Measurements from ENCODE around the gene SLC39A1. TPM values are rescaled to one million over a fixed set of nuclear protein-coding genes. Genes with fewer than 3 reads are reported as not detected.

SLC39A1 gene
- total and polyA plus RNA-seq, 9 of the 15 experiments (the other 6 are each of a cell fraction or from before 2014, with no cell fraction given), result 9.9 to 81.1 (median 62.7) TPM

- no peak for TF ChIP-seq RBFOX2 (IDR thresholded peaks at IDR 0.05; ENCODE audit: low read depth, low read length)
Observed at GRCh38 chr1:153987621-153988020, 24.3 kb upstream of the SLC39A1 start (continued).

GRCh38 chr1:153985941-153986761, 22.8 kb upstream of the SLC39A1 start, which contains the start of gene RAB13:
TSS of gene RAB13 (minus strand) at chr1:153986339. CDS start at chr1:153986236, 103 bp downstream.
- ATAC-seq (peak; percentile 76), FAIRE-seq (no peak), DNase-seq (ENCODE audit: extremely low read depth in 1 of 4, low spot score in 3 of 4) (peak; percentile 77 to 89 (median 88))
- intact Hi-C loops (cut with micrococcal nuclease) (loop anchor here (1.0 to 10.0 kb wide), 7 partner anchors 39 to 631 kb away; partner anchors contain the start of genes DENND4B, ILF2 and S100A9), in situ Hi-C loops (cut with MboI) (loop anchor here (5.0 to 10.0 kb wide), 3 partner anchors 189 to 481 kb away; partner anchors contain the start of gene NPR1)
- peak within 1 kb of the TSS; percentile 55 for H3K4me3 ChIP-seq
- peaks cover 5 to 14% of the 10 kb centered on the region in 2 experiments; a peak in 4 of 5 replicates for H3K4me1 ChIP-seq (replicated peaks in 1 of 2; ENCODE audit: control insufficient read depth in 2 of 2, insufficient read depth in 2 of 2, low read length in 2 of 2)
- no peaks in the 10 kb centered on the region for H3K9me3 ChIP-seq (replicated peaks; ENCODE audit: control insufficient read depth, insufficient read depth, low read depth, low read length)
- peak within 1 kb of the TSS; percentile 89 for H2AFZ ChIP-seq (ENCODE audit: low read depth, low read length)
- H3K9me1 ChIP-seq (ENCODE audit: control insufficient read depth, insufficient read depth, low read length), result no peaks in the 10 kb centered on the region
- H3K9ac ChIP-seq (ENCODE audit: insufficient read depth in 1 of 2, low read depth in 2 of 2, low read length in 2 of 2), result peak within 1 kb of the TSS; percentile 89 to 93
- peak within 1 kb of the TSS; percentile 94 for H3K4me2 ChIP-seq (ENCODE audit: insufficient read depth, low read length)
- H3K79me2 ChIP-seq (ENCODE audit: control insufficient read depth, insufficient read depth, low read length), result peaks cover 22% of the 10 kb centered on the region
- H3K27me3 ChIP-seq (ENCODE audit: control insufficient read depth in 2 of 2, insufficient read depth in 2 of 2, low read length in 2 of 2), result no peaks in the 10 kb centered on the region
- WGBS (ENCODE audit: insufficient coverage, low coverage, missing lambda C conversion rate), result 0% methylated on average over 13 of the region's 32 CpGs
- H4K20me1 ChIP-seq (replicated peaks; ENCODE audit: control insufficient read depth, insufficient read depth, low read length), result no peaks in the 10 kb centered on the region
- BruUV-seq (replicated peaks), result no TSS peak
- H3K36me3 ChIP-seq (ENCODE audit: control insufficient read depth, insufficient read depth, low read length), result peaks cover 23% of the 10 kb centered on the region
- ChIA-PET CTCF (ENCODE audit: low intra/inter-chr PET ratio) (interaction anchor here (0.6 to 1.8 kb wide), 7 partner anchors 41 to 631 kb away, joined by 3 to 19 read pairs (median 6); no protein-coding TSS in a partner anchor), POLR2A (interaction anchor here (0.6 to 2.8 kb wide), 13 partner anchors 9 to 336 kb away, joined by 3 to 16 read pairs (median 5); partner anchors contain the start of genes CREB3L4, DENND4B, JTB and UBAP2L)
- peak within 1 kb of the TSS; percentile 75 for H3K27ac ChIP-seq (ENCODE audit: extremely low read depth, low read depth, low read length)
- peak; percentile 43; the same call in 1 of the 2 replicates for TF ChIP-seq POLR2G (IDR thresholded peaks at IDR 0.05; ENCODE audit: low read depth, low read length)
- peak; percentile 34 for TF ChIP-seq TAF1 (IDR thresholded peaks at IDR 0.05; ENCODE audit: control insufficient read depth, extremely low read depth, insufficient read depth, low read length, severe bottlenecking)
- TF ChIP-seq RNF2 (IDR thresholded peaks at IDR 0.05), result no peak
- TF ChIP-seq ARID1B (IDR thresholded peaks at IDR 0.05), result 0 out of 2 replicates have a peak, but pooled peaks have one; percentile 11
- TF ChIP-seq ZBTB17 (CRISPR knock-in tag; IDR thresholded peaks at IDR 0.05), result peak; percentile 65; the same call in 1 of the 2 replicates
- TF ChIP-seq SFPQ (IDR thresholded peaks at IDR 0.05; ENCODE audit: low read depth, low read length), result no peak
- TF ChIP-seq BRF1 (IDR thresholded peaks at IDR 0.05; ENCODE audit: borderline replicate concordance, extremely low read depth, insufficient read length), result no peak
- TF ChIP-seq ZNF184 (CRISPR knock-in tag; IDR thresholded peaks at IDR 0.05), result no peak
- TF ChIP-seq RFX7 (CRISPR knock-in tag; IDR thresholded peaks at IDR 0.05), result no peak
- 0 out of 2 replicates have a peak, but pooled peaks have one; percentile 6 for TF ChIP-seq HBP1 (CRISPR knock-in tag; IDR thresholded peaks at IDR 0.05)
- TF ChIP-seq E2F3 (CRISPR knock-in tag; IDR thresholded peaks at IDR 0.05), result no peak
- TF ChIP-seq TCF7 (IDR thresholded peaks at IDR 0.05; ENCODE audit: borderline replicate concordance), result no peak
- no peak for TF ChIP-seq ZKSCAN3 (CRISPR knock-in tag; IDR thresholded peaks at IDR 0.05)
- TF ChIP-seq NBN (IDR thresholded peaks at IDR 0.05; ENCODE audit: low read depth), result no peak
- TF ChIP-seq THAP7 (CRISPR knock-in tag; IDR thresholded peaks at IDR 0.05), result no peak
